ENCODE measurements around the gene ZNF532.

Gene ZNF532

GRCh38 chr18:59001166-59001565 is 136.5 kb downstream of the ZNF532 start:
- H3K4me3 ChIP-seq (ENCODE audit: control insufficient read depth, low read depth, low read length): no peak overlapping the region
- no peak for DNase-seq (ENCODE audit: low read depth)
- TF ChIP-seq CTCF (IDR thresholded peaks at IDR 0.05; ENCODE audit: control insufficient read depth, insufficient read depth, low read depth, low read length, missing control alignments): no peak

GRCh38 chr18:59001721-59002120 is 137.0 kb downstream of the ZNF532 start:
- no peak overlapping the region for H3K4me3 ChIP-seq (ENCODE audit: control insufficient read depth, low read depth, low read length)
- no peak for DNase-seq (ENCODE audit: low read depth)
- TF ChIP-seq CTCF (IDR thresholded peaks at IDR 0.05; ENCODE audit: control insufficient read depth, insufficient read depth, low read depth, low read length, missing control alignments): no peak

GRCh38 chr18:59002974-59003594 is 138.4 kb downstream of the ZNF532 start:
- no peak for DNase-seq (ENCODE audit: low read depth)
- no peak overlapping the region for H3K4me3 ChIP-seq (ENCODE audit: control insufficient read depth, low read depth, low read length)
- no peak for TF ChIP-seq CTCF (IDR thresholded peaks at IDR 0.05; ENCODE audit: control insufficient read depth, insufficient read depth, low read depth, low read length, missing control alignments)

- DNase-seq (ENCODE audit: low read depth): no peak
- TF ChIP-seq CTCF (IDR thresholded peaks at IDR 0.05; ENCODE audit: control insufficient read depth, insufficient read depth, low read depth, low read length, missing control alignments): no peak
- H3K4me3 ChIP-seq (ENCODE audit: control insufficient read depth, low read depth, low read length): no peak overlapping the region
Measured at GRCh38 chr18:59005262-59005661, 140.6 kb downstream of the ZNF532 start.

DNA sequence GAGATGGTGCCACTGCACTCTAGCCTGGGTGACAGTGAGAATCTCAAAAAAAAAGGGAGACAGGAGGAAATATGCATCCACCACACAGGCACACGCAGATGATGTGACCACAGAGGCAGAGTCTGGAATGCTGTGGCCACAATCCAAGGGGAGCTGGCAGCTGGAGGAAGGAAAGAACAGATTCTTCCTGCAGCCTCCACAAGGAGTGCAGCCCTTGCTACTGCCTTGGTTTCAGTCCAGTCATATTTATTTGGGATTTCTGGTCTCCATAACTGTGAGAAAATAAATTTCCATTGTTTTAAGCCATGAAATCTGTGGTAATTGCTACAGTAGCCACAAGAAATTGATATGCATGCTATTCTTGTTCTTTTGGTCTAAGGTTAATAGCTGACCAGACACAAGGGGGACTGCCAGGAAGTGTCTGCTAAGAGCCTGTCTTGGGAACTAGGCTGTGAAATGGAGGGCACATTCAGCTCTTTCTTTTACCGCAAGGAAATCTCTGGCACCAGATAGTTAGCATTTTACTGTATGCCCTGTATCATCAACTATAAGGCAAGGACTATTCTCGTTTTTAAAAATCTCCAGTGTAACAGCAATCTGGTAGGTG is 141.9 kb downstream of the ZNF532 start:
- no peak for DNase-seq (ENCODE audit: low read depth)
- no peak for TF ChIP-seq CTCF (IDR thresholded peaks at IDR 0.05; ENCODE audit: control insufficient read depth, insufficient read depth, low read depth, low read length, missing control alignments)
- H3K4me3 ChIP-seq (ENCODE audit: control insufficient read depth, low read depth, low read length): no peak overlapping the region

DNA sequence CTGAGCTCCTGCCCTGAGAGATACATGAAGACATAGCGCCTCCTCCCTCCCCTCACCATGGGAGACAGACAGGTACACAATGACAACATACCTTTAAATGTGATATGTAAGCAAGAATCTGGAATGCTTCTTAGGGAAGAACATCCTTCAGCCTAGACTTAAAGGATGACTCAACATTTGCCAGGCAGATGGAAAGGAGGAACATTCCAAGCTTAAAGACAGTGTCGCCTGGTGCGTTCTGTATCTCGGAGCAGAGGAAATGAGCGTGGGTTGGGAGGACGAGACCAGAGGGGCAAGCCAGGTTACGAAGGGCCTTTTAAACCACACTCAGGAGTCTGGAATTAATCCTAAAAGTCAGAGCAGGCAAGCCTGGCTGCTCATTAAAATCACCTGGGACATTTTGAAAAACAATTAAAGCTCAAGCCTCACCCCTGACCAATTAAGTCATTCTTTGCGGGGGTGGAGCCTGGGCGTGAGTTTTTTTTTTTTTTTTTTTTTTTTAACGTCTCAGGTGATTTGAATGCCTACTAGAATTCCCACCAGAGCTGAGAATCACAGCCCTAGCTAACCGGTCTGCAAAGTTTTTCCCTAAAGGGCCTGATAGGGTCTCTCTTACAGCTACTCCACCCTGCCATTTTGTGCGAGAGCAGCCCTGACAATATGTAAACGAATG is 143.8 kb downstream of the ZNF532 start:
- no peak for TF ChIP-seq CTCF (IDR thresholded peaks at IDR 0.05; ENCODE audit: control insufficient read depth, insufficient read depth, low read depth, low read length, missing control alignments)
- DNase-seq (ENCODE audit: low read depth): no peak
- no peak overlapping the region for H3K4me3 ChIP-seq (ENCODE audit: control insufficient read depth, low read depth, low read length)

Measured in AG09309 (cell line).